Testis (tissue), 3 donors: Measurements from ENCODE around the gene TMEM182. TPM values are rescaled to one million over a fixed set of nuclear protein-coding genes. Genes with fewer than 3 reads are reported as not detected.

Experiments used
- DNase-seq: peaks from one replicate; pipeline ENCODE4 v3.0.0-alpha.2; 2019
- H3K27ac ChIP-seq, 2 donors: fragments of 200-600 bp; sonication (generic); one replicate each; pipeline ENCODE4 v1.5.1; 2019
- H3K27me3 ChIP-seq: fragments of 200-600 bp; sonication (generic); one replicate; pipeline ENCODE4 v1.5.1; 2019
- H3K36me3 ChIP-seq: fragments of 200-600 bp; sonication (generic); one replicate; pipeline ENCODE4 v1.5.1; 2017; ENCODE audit warnings: low read depth; ENCODE audit errors: missing control alignments
- H3K4me1 ChIP-seq: fragments of 200-600 bp; sonication (generic); one replicate; pipeline ENCODE4 v1.5.1; 2019
- H3K4me3 ChIP-seq, 2 donors: fragments of 200-600 bp; sonication (generic); one replicate each; pipeline ENCODE4 v1.5.1; 2017 to 2019
- H3K9me3 ChIP-seq: fragments of 200-600 bp; sonication (generic); one replicate; pipeline ENCODE4 v1.5.1; 2017
- CTCF ChIP-seq, 3 experiments: fragments of 450-650 bp in 2 of 3; fragments of 200-600 bp in 1 of 3; sonication (generic) in 1 of 3; IDR thresholded peaks; one replicate each; pipeline ENCODE4 v1.5.1; 2016 to 2019; ENCODE audit warnings: antibody characterized with exemption in 3 of 3, mild to moderate bottlenecking in 2 of 3, moderate library complexity in 1 of 3
- POLR2A ChIP-seq: fragments of 450-650 bp; IDR thresholded peaks from one replicate; pipeline ENCODE4 v1.6.1; 2017; ENCODE audit warnings: antibody characterized with exemption, mild to moderate bottlenecking, moderate library complexity
- WGBS, 2 donors: methylation state at CpG; one replicate each; pipeline ENCODE4 v1.1.5; 2018; 5-methylcytosine and 5-hydroxymethylcytosine counted together
- intact Hi-C: fragments of 100-400 bp; cut with DNase I; formaldehyde crosslinking; loops from one replicate; pipeline ENCODE4 v1.15.1; 2023; ENCODE audit warnings: low total_unique reads
- polyA plus RNA-seq: library from polyadenylated mRNA; stranded (reverse); fragments of 350-450 nt; fragmentation: Illumina TruSeq; extraction: RNeasy Lipid Tissue Mini Kit (QIAGEN cat#74804); gene quantifications from one replicate; pipeline ENCODE4 v1.2.3, GENCODE V29; 2014; ENCODE audit warnings: low read depth, low replicate concordance; ENCODE audit not compliant: insufficient read depth
- total RNA-seq, 2 donors: library from RNA; depleted of rRNA; stranded (reverse); fragments of >200 nt; gene quantifications; one replicate each; pipeline ENCODE4 v1.2.3, GENCODE V29; 2016

Gene TMEM182
- total and polyA plus RNA-seq, 3 donors from 2014 or later = 3.0 to 4.1 (median 3.6) TPM

DNA sequence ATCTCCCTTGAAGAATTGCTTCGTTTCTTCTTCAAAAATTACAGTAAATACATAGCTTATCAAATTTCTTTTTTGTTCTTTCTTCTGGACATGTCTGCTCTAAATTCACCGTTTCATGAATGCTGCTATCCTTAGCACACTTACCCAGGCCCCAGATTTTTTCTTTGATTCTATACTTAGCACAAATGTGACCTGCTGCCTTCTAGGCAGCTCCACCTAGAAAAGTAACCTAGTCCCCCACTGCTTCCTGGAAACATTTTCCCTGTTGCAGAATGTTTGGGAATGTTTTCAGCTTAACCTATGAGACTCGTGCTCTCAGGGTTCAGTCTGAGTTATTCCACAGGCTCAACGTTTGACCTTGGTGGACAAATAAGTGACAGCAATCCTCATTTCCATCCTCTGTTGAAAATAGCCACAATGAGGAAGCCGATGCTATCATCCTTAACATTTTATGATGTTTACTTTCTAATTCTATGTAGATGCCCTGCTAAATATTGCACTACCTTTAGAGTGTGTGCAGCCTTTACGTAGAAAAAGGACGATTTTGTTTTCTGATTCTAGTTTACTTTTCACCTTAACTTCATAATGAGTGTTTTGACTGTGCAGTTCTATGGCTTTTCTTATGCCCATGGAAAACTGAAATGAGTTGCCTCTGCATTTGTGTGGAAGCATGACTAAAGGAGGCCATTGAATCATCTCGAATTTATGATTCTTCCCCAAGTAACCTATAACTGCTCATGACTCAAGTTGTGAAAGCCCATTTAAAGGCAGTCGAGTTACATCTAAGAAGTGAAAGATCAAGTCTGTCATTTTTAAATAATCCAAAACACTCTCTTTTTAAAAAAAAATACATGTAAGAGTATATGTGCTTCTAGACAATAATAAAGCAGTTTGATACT, 47.7 kb downstream of the TMEM182 start:
- no peaks in the 10 kb centered on the region for H3K36me3 ChIP-seq
- H3K27me3 ChIP-seq = no peaks in the 10 kb centered on the region
- no peak overlapping the region for H3K4me3 ChIP-seq
- DNase-seq = no peak
- WGBS, 2 donors = 72 to 77% methylated on average over 9 of the region's 9 CpGs
- no peak overlapping the region for H3K27ac ChIP-seq
- TF ChIP-seq CTCF (IDR thresholded peaks at IDR 0.05) (no peak), POLR2A (no peak)
- intact Hi-C loops = no loop called here
- H3K4me1 ChIP-seq = no peaks in the 10 kb centered on the region
- no peaks in the 10 kb centered on the region for H3K9me3 ChIP-seq

DNA sequence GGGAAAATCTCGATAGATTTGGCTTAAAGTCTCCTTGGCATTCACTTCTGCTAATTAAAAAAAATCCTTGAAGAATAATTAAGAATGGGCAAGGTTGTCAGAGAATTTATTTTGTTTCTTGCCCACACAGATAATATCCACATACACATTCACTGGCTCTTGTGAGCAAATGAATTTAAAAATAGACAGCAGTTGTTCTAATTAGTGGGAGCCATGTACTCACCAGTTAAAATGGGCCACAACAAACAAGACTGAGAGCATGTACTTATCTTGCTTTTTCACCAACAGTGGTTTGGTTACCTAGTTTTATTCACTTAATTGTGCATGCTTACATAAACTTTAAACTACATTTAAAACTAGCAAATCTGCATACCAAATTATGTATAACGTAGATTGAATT, 53.5 kb downstream of the TMEM182 start:
- Histone ChIP-seq H3K9me3 (no peaks in the 10 kb centered on the region), H3K27ac (no peak overlapping the region), H3K4me1 (no peaks in the 10 kb centered on the region), H3K27me3 (no peaks in the 10 kb centered on the region), H3K4me3 (no peak overlapping the region), H3K36me3 (no peaks in the 10 kb centered on the region)
- no peak for TF ChIP-seq CTCF (IDR thresholded peaks at IDR 0.05)
- TF ChIP-seq POLR2A = no peak
- intact Hi-C loops = no loop called here
- WGBS, 2 donors = 89 to 93% methylated on average over 2 of the region's 2 CpGs
- DNase-seq = no peak

- no peak overlapping the region for H3K27ac ChIP-seq
- no peaks in the 10 kb centered on the region for H3K36me3 ChIP-seq
- intact Hi-C loops = no loop called here
- 17 to 29% methylated on average over 5 of the region's 5 CpGs for WGBS, 2 donors
- no peaks in the 10 kb centered on the region for H3K27me3 ChIP-seq
- DNase-seq = peak; percentile 20
- H3K4me1 ChIP-seq = no peaks in the 10 kb centered on the region
- no peak for TF ChIP-seq POLR2A
- no peak for TF ChIP-seq CTCF (IDR thresholded peaks at IDR 0.05)
- H3K9me3 ChIP-seq = no peaks in the 10 kb centered on the region
- H3K4me3 ChIP-seq = no peak overlapping the region
Observed at GRCh38 chr2:102826904-102827303, 65.1 kb downstream of the TMEM182 start.

DNA sequence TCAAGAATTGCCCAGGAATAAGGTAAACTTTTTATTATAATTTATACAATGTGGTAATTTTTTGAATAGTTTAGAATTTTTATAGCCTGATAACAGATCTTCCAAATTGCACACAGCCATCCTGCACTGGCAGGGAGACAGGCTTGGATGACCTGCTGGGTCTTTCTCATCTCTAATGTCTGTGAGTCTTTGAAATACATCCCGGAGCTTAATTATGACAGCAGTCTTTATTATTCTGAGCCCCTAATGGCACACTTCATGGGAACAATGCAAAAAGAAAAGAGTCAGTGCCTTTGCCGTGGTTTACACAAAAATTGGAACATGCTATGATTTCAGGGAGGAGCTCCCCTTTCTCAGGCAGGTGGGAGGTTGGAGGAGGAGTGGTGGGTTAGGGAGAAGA, 71.0 kb downstream of the TMEM182 start:
- Histone ChIP-seq H3K27me3 (no peaks in the 10 kb centered on the region), H3K27ac (no peak overlapping the region), H3K9me3 (no peaks in the 10 kb centered on the region), H3K4me1 (no peaks in the 10 kb centered on the region), H3K4me3 (no peak overlapping the region), H3K36me3 (no peaks in the 10 kb centered on the region)
- intact Hi-C loops = no loop called here
- no peak for TF ChIP-seq POLR2A
- TF ChIP-seq CTCF (IDR thresholded peaks at IDR 0.05) = no peak
- no peak for DNase-seq
- 47 to 62% methylated on average over 2 of the region's 2 CpGs for WGBS, 2 donors
